A204.1 (cell line): ENCODE measurements around the gene SCYGR4.
"Not testable (repeated sequence)": the region's sequence is repeated elsewhere in the genome, so short reads cannot be mapped to it uniquely, and the experiment has no call there.

Experiments
- FAIRE-seq: peaks from 2 replicates; lab custom pipeline; 2012; peaks lifted over from hg19 to GRCh38; lab: Jason Lieb, UNC

The SCYGR4 gene

GRCh38 chr2:227614740-227615139 is 2.6 kb upstream of the SCYGR4 start, which contains the start of gene SCYGR3:
SCYGR3 (minus strand) TSS chr2:227614840; CDS start chr2:227614840, 0 bp downstream.
- no peak for FAIRE-seq

- no peak for FAIRE-seq
Measured at GRCh38 chr2:227615181-227615580, 2.1 kb upstream of the SCYGR4 start.

GRCh38 chr2:227615906-227616305 is 1.4 kb upstream of the SCYGR4 start:
- FAIRE-seq = no peak

GRCh38 chr2:227616631-227617030 is 667 bp upstream of the SCYGR4 start:
- no peak for FAIRE-seq

- no peak for FAIRE-seq
Measured at GRCh38 chr2:227623226-227623625, 5.9 kb downstream of the SCYGR4 start.

GRCh38 chr2:227625420-227625819 is 8.1 kb downstream of the SCYGR4 start:
- no peak for FAIRE-seq

- no peak for FAIRE-seq
Measured at GRCh38 chr2:227626580-227627151, 9.4 kb downstream of the SCYGR4 start.

- FAIRE-seq = no peak
Measured at GRCh38 chr2:227627769-227628168, 10.5 kb downstream of the SCYGR4 start.

GRCh38 chr2:227629435-227629834 is 12.1 kb downstream of the SCYGR4 start:
- FAIRE-seq = no peak

GRCh38 chr2:227630322-227630721 is 13.0 kb downstream of the SCYGR4 start:
- FAIRE-seq = no peak

GRCh38 chr2:227632827-227633226 is 15.5 kb downstream of the SCYGR4 start:
- no peak for FAIRE-seq

- FAIRE-seq = no peak
Measured at GRCh38 chr2:227634201-227634600, 16.9 kb downstream of the SCYGR4 start.

- FAIRE-seq = no peak
Measured at GRCh38 chr2:227642656-227643055, 25.4 kb downstream of the SCYGR4 start.

- FAIRE-seq = no peak
Measured at GRCh38 chr2:227643990-227644551, 26.8 kb downstream of the SCYGR4 start.

- no peak for FAIRE-seq
Measured at GRCh38 chr2:227653419-227653818, 36.1 kb downstream of the SCYGR4 start.

GRCh38 chr2:227654426-227654825 is 37.1 kb downstream of the SCYGR4 start:
- no peak for FAIRE-seq

- FAIRE-seq = no peak
Measured at GRCh38 chr2:227655454-227655853, 38.2 kb downstream of the SCYGR4 start.

- no peak for FAIRE-seq
Measured at GRCh38 chr2:227657199-227657845, 40.0 kb downstream of the SCYGR4 start.

GRCh38 chr2:227661025-227661649 is 43.8 kb downstream of the SCYGR4 start:
- FAIRE-seq = no peak

- no peak for FAIRE-seq
Measured at GRCh38 chr2:227661827-227662226, 44.5 kb downstream of the SCYGR4 start.

GRCh38 chr2:227665189-227665940 is 48.1 kb downstream of the SCYGR4 start:
- FAIRE-seq = no peak

GRCh38 chr2:227666631-227667170 is 49.4 kb downstream of the SCYGR4 start, which contains the start of gene SCYGR5:
SCYGR5 (plus strand) TSS chr2:227666804; CDS start chr2:227666804, 0 bp downstream.
- not testable (repeated sequence) for FAIRE-seq
